GM10266 (cell line): ENCODE data around the gene QPCT.
A peak's percentile ranks its signal among the peaks of the same experiment; 100 is the strongest.

Source experiments
- DNase-seq: peaks from one replicate; pipeline ENCODE4 v3.0.0; 2012; ENCODE audit errors: extremely low spot score
- CTCF ChIP-seq: IDR thresholded peaks from 2 replicates; pipeline ENCODE4 v1.5.1; 2012; ENCODE audit warnings: mild to moderate bottlenecking, low read depth; ENCODE audit not compliant: control insufficient read depth, insufficient read depth; ENCODE audit errors: missing control alignments

Gene QPCT

DNA sequence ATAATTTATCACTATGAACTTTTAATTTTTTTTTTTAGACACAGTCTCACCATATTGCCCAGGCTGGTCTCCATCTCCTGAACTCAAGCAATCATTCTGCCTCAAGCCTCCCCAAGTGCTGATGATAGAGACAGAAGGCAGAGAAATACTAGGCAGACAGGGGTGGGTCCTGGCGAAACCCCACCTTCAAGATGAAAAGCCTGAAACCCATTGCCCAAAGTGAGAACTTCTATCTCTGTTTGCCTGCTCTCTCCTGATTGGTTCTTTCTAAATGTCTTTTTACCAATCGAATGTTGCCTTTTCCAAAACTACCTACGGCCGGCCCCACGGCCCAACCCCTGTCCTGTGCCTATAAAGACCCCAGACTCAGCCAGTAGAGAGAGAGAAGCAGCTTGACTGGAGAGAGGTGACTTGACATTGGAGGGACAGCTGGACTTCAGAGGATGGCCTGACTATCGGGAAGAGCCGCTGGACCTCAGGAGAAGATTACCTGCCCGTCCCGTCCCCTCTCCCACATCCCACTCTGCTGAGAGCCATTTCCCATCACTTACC is 41.7 kb upstream of the QPCT start:
- DNase-seq = no peak
- no peak for TF ChIP-seq CTCF

DNA sequence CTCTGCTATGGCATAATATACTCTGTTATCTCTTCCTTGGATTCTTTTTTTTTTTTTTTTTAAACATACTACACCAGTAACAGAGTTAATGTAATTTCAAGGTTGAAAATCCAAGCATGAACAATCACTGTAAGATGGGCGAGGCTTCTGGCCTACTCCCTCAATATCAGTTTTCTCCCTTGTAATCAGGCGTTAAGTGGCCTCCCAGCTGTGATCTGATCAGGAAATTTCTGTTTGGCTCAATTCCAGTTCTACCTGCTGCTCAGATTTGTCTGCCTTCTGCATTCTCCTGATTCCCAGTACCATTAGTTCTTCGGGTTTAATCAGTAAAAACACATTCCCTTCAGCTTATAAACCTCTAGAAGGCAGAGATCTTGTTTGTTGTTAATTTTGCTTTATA is 38.4 kb upstream of the QPCT start:
- no peak for DNase-seq
- TF ChIP-seq CTCF = no peak

- no peak for TF ChIP-seq CTCF
- no peak for DNase-seq
These were observed 36.9 kb upstream of the QPCT start for GRCh38 chr2:37307500-37307899.

- TF ChIP-seq CTCF = no peak
- DNase-seq = no peak
These were observed 29.1 kb upstream of the QPCT start for GRCh38 chr2:37315364-37315763.

DNA sequence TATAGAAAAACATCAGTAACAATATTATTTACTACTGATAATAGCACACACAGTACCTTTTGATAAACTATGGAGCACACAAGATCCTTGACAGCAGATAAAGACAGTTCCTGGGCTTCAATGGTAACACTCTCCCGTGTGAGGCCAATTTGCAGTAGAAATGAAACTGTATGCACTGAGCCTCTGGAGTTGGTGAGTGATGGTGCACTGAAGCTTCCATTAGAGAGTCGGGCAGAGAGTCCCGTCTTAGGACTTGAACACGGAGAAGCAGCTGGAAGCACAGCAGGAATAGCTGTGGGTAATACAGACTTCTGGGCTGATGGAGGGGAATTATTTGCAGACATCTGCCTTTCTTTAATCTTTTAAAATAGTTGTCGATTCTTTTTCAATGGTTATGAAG is 28.2 kb upstream of the QPCT start:
- DNase-seq = no peak
- no peak for TF ChIP-seq CTCF

GRCh38 chr2:37317746-37318145 is 26.7 kb upstream of the QPCT start:
- TF ChIP-seq CTCF = no peak
- DNase-seq = no peak

DNA sequence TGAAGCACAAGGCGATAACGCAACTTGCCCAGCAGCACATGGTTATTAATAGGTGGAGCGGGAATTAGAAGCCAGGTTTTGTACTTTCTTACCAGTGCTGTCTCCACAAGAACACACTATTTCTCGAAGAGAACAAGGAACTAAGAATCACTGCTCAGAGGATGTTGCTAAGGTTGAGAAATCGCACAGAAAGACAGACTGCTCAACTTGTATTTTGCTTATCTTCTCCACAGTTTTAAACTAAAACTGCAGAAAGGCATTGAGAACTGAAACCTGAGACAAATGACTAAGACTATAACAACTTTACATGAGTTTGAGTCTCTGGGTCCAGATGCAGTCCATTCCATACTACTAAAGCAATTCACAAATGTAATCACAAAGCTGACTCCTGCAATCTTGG is 26.0 kb upstream of the QPCT start:
- no peak for TF ChIP-seq CTCF
- peak; percentile 31 for DNase-seq
